Measurements from ENCODE around the gene ABR. TPM values are rescaled to one million over a fixed set of nuclear protein-coding genes. Genes with fewer than 3 reads are reported as not detected.
A peak's percentile ranks its signal among the peaks of the same experiment; 100 is the strongest.

The ABR gene
- total RNA-seq, result 100 to 1,000 TPM; 144 to 145 TPM

GRCh38 chr17:1179818-1180742 lies at the start of gene ABR:
Gene ABR, minus strand, starts transcription at chr17:1179981. Its CDS starts 254 bp downstream, at chr17:1179727.
- ChIA-PET POLR2A (interaction anchor here (1.7 kb wide), 1 partner anchor 18 kb away, joined by 6 read pairs; no protein-coding TSS in a partner anchor), CTCF (interaction anchor here (1.0 kb wide), 1 partner anchor 58 kb away, joined by 3 read pairs; no protein-coding TSS in a partner anchor)
- Mint-ChIP-seq H3K27ac (no peak within 1 kb of the TSS), H3K4me1 (peaks cover 8% of the 10 kb centered on the region), H3K27me3 (peaks cover 11% of the 10 kb centered on the region), H3K36me3 (ENCODE audit: low read depth) (no peaks in the 10 kb centered on the region), H3K9me3 (no peaks in the 10 kb centered on the region), H3K4me3 (peak within 1 kb of the TSS; percentile 68)
- DNase-seq, result peak; percentile 57

GRCh38 chr17:1229349-1229899 lies 49.6 kb upstream of the ABR start:
- Mint-ChIP-seq H3K4me1 (peaks cover 16% of the 10 kb centered on the region), H3K27ac (no peak overlapping the region), H3K27me3 (peaks cover 49% of the 10 kb centered on the region), H3K9me3 (no peaks in the 10 kb centered on the region), H3K4me3 (peak overlapping the region; percentile 53), H3K36me3 (ENCODE audit: low read depth) (peaks cover 5% of the 10 kb centered on the region)
- ChIA-PET POLR2A (interaction anchor here (0.7 to 2.0 kb wide), 5 partner anchors 10 to 31 kb away, joined by 3 to 5 read pairs (median 3); no protein-coding TSS in a partner anchor), CTCF (interaction anchor here (0.7 to 1.0 kb wide), 3 partner anchors 14 to 30 kb away, joined by 3 to 4 read pairs (median 4); no protein-coding TSS in a partner anchor)
- DNase-seq, result peak; percentile 51

- DNase-seq, result no peak
- CTCF ChIA-PET, result interaction anchor here (0.7 to 1.0 kb wide), 3 partner anchors 28 to 170 kb away, joined by 3 to 4 read pairs (median 4); no protein-coding TSS in a partner anchor
- peaks cover 16% of the 10 kb centered on the region for H3K4me1 Mint-ChIP-seq
Observed at GRCh38 chr17:1228781-1229348, 49.1 kb upstream of the ABR start.

GRCh38 chr17:1227917-1228780 lies 48.4 kb upstream of the ABR start:
- H3K27me3 Mint-ChIP-seq, result peaks cover 45% of the 10 kb centered on the region
- peaks cover 5% of the 10 kb centered on the region for H3K36me3 Mint-ChIP-seq (ENCODE audit: low read depth)
- H3K9me3 Mint-ChIP-seq, result no peaks in the 10 kb centered on the region
- no peak for DNase-seq
- ChIA-PET CTCF (interaction anchor here (1.0 kb wide), 1 partner anchor 170 kb away, joined by 3 read pairs; no protein-coding TSS in a partner anchor), POLR2A (interaction anchor here (0.9 to 2.0 kb wide), 4 partner anchors 22 to 30 kb away, joined by 3 to 5 read pairs (median 4); no protein-coding TSS in a partner anchor)
- H3K27ac Mint-ChIP-seq, result no peak overlapping the region
- peaks cover 16% of the 10 kb centered on the region for H3K4me1 Mint-ChIP-seq
- peak overlapping the region; percentile 65 for H3K4me3 Mint-ChIP-seq

More at GRCh38 chr17:1228781-1229348, 49.1 kb upstream of the ABR start:
- peaks cover 5% of the 10 kb centered on the region for H3K36me3 Mint-ChIP-seq (ENCODE audit: low read depth)
- POLR2A ChIA-PET, result interaction anchor here (0.7 to 2.0 kb wide), 7 partner anchors 10 to 31 kb away, joined by 3 to 5 read pairs (median 3); no protein-coding TSS in a partner anchor
- H3K9me3 Mint-ChIP-seq, result no peaks in the 10 kb centered on the region
- no peak overlapping the region for H3K4me3 Mint-ChIP-seq
- peaks cover 45% of the 10 kb centered on the region for H3K27me3 Mint-ChIP-seq
- H3K27ac Mint-ChIP-seq, result no peak overlapping the region

- peaks cover 16% of the 10 kb centered on the region for H3K4me1 Mint-ChIP-seq
- H3K27me3 Mint-ChIP-seq, result peaks cover 41% of the 10 kb centered on the region
- no peak overlapping the region for H3K27ac Mint-ChIP-seq
- H3K4me3 Mint-ChIP-seq, result no peak overlapping the region
- H3K36me3 Mint-ChIP-seq (ENCODE audit: low read depth), result peaks cover 5% of the 10 kb centered on the region
- POLR2A ChIA-PET, result interaction anchor here (1.8 kb wide), 1 partner anchor 21 kb away, joined by 5 read pairs; no protein-coding TSS in a partner anchor
- H3K9me3 Mint-ChIP-seq, result no peaks in the 10 kb centered on the region
- CTCF ChIA-PET, result no interaction called here
- no peak for DNase-seq
Observed at GRCh38 chr17:1227365-1227764, 47.6 kb upstream of the ABR start.

- POLR2A ChIA-PET, result no interaction called here
- CTCF ChIA-PET, result no interaction called here
- Mint-ChIP-seq H3K36me3 (ENCODE audit: low read depth) (peaks cover 5% of the 10 kb centered on the region), H3K9me3 (no peaks in the 10 kb centered on the region), H3K27me3 (peaks cover 31% of the 10 kb centered on the region), H3K4me3 (no peak overlapping the region), H3K4me1 (peaks cover 12% of the 10 kb centered on the region), H3K27ac (no peak overlapping the region)
- DNase-seq, result no peak
Observed at GRCh38 chr17:1226308-1226707, 46.5 kb upstream of the ABR start.

- H3K27ac Mint-ChIP-seq, result no peak overlapping the region
- no peak overlapping the region for H3K4me3 Mint-ChIP-seq
- ChIA-PET CTCF (no interaction called here), POLR2A (interaction anchor here (0.6 kb wide), 1 partner anchor 168 kb away, joined by 3 read pairs; no protein-coding TSS in a partner anchor)
- H3K36me3 Mint-ChIP-seq (ENCODE audit: low read depth), result peaks cover 2% of the 10 kb centered on the region
- no peak for DNase-seq
- peaks cover 6% of the 10 kb centered on the region for H3K4me1 Mint-ChIP-seq
- peaks cover 28% of the 10 kb centered on the region for H3K27me3 Mint-ChIP-seq
- H3K9me3 Mint-ChIP-seq, result no peaks in the 10 kb centered on the region
Observed at GRCh38 chr17:1224330-1224729, 44.5 kb upstream of the ABR start.

GRCh38 chr17:1223662-1224061 lies 43.9 kb upstream of the ABR start:
- no peak for DNase-seq
- Mint-ChIP-seq H3K4me1 (peaks cover 6% of the 10 kb centered on the region), H3K27me3 (peaks cover 32% of the 10 kb centered on the region), H3K4me3 (no peak overlapping the region), H3K27ac (no peak overlapping the region), H3K9me3 (no peaks in the 10 kb centered on the region), H3K36me3 (ENCODE audit: low read depth) (peaks cover 2% of the 10 kb centered on the region)
- ChIA-PET POLR2A (no interaction called here), CTCF (no interaction called here)

- CTCF ChIA-PET, result no interaction called here
- Mint-ChIP-seq H3K4me3 (no peak overlapping the region), H3K27me3 (peaks cover 22% of the 10 kb centered on the region), H3K4me1 (peaks cover 3% of the 10 kb centered on the region), H3K36me3 (ENCODE audit: low read depth) (no peaks in the 10 kb centered on the region), H3K27ac (no peak overlapping the region), H3K9me3 (no peaks in the 10 kb centered on the region)
- no peak for DNase-seq
- POLR2A ChIA-PET, result no interaction called here
Observed at GRCh38 chr17:1222321-1222720, 42.5 kb upstream of the ABR start.

GRCh38 chr17:1221209-1221608 lies 41.4 kb upstream of the ABR start:
- no peak for DNase-seq
- ChIA-PET CTCF (no interaction called here), POLR2A (no interaction called here)

GRCh38 chr17:1220346-1220745 lies 40.6 kb upstream of the ABR start:
- no peak overlapping the region for H3K4me3 Mint-ChIP-seq
- no peaks in the 10 kb centered on the region for H3K36me3 Mint-ChIP-seq (ENCODE audit: low read depth)
- no peaks in the 10 kb centered on the region for H3K9me3 Mint-ChIP-seq
- DNase-seq, result no peak
- ChIA-PET CTCF (no interaction called here), POLR2A (no interaction called here)
- no peak overlapping the region for H3K27ac Mint-ChIP-seq
- peaks cover 12% of the 10 kb centered on the region for H3K27me3 Mint-ChIP-seq
- H3K4me1 Mint-ChIP-seq, result no peaks in the 10 kb centered on the region

More at GRCh38 chr17:1221209-1221608, 41.4 kb upstream of the ABR start:
- no peaks in the 10 kb centered on the region for H3K4me1 Mint-ChIP-seq
- no peak overlapping the region for H3K4me3 Mint-ChIP-seq
- peaks cover 13% of the 10 kb centered on the region for H3K27me3 Mint-ChIP-seq
- H3K9me3 Mint-ChIP-seq, result no peaks in the 10 kb centered on the region
- no peaks in the 10 kb centered on the region for H3K36me3 Mint-ChIP-seq (ENCODE audit: low read depth)
- no peak overlapping the region for H3K27ac Mint-ChIP-seq

- POLR2A ChIA-PET, result no interaction called here
- CTCF ChIA-PET, result no interaction called here
Observed at GRCh38 chr17:1217089-1217385, 37.3 kb upstream of the ABR start.

More at GRCh38 chr17:1217089-1217385, 37.3 kb upstream of the ABR start:
- no peaks in the 10 kb centered on the region for H3K36me3 Mint-ChIP-seq (ENCODE audit: low read depth)
- H3K27me3 Mint-ChIP-seq, result peaks cover 12% of the 10 kb centered on the region
- H3K4me1 Mint-ChIP-seq, result no peaks in the 10 kb centered on the region
- H3K27ac Mint-ChIP-seq, result no peak overlapping the region
- H3K4me3 Mint-ChIP-seq, result no peak overlapping the region
- DNase-seq, result no peak
- no peaks in the 10 kb centered on the region for H3K9me3 Mint-ChIP-seq

All from activated CD4-positive, alpha-beta memory T cell treated with anti-CD3 and anti-CD28 coated beads, Interleukin-2, amount 10 ng/mL, durations not matched to agents 7 days and 5 days (primary cell).